ENCODE results near the gene GSTCD. TPM values are rescaled to one million over a fixed set of nuclear protein-coding genes. Genes with fewer than 3 reads are reported as not detected.

Gene GSTCD
- total and polyA plus RNA-seq, 2 donors (not counting 1 experiment from before 2014, with no cell fraction given) = 5.0 to 13.2 TPM

DNA sequence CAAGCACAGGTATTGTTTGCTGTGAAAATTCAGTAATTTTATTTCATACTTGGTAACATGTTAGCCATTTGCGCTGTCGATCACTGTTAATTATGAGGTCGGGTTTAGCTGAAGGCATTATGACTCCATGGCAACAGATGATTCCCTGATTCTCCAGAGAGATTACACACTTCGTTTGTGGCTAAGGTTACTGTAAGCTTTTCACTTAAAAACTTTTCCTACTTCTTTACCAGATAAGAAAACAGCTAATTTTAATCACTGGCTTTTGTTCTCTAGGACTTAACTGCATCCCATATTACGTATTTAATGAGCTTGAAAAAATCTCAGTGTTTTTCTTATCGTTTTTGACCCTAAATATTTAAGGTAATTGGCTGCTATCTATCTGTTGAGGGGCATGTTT, 2.1 kb downstream of the GSTCD start:
- Histone ChIP-seq H4K20me1 (ENCODE audit: control insufficient read depth, insufficient read depth, low read length, poor library complexity, severe bottlenecking) (no peaks in the 10 kb centered on the region), H3K27me3 (replicated peaks in 1 of 4; ENCODE audit: control extremely low read depth in 1 of 4, control insufficient read depth in 3 of 4, insufficient read depth in 4 of 4, low read length in 3 of 4) (no peaks in the 10 kb centered on the region), H3K4me2 (replicated peaks; ENCODE audit: low read depth, low read length, poor library complexity, severe bottlenecking) (no peak overlapping the region), H3K9me3 (ENCODE audit: control extremely low read depth in 1 of 3, control insufficient read depth in 2 of 3, insufficient read depth in 1 of 3, low read length in 2 of 3) (no peaks in the 10 kb centered on the region), H2AFZ (ENCODE audit: insufficient read depth, low read depth, low read length, poor library complexity, severe bottlenecking) (no peak overlapping the region), H3K4me3 (ENCODE audit: control extremely low read depth in 1 of 5, extremely low read depth in 1 of 5, insufficient read depth in 1 of 5, low read depth in 2 of 5, low read length in 4 of 5) (no peak overlapping the region), H3K36me3 (replicated peaks in 1 of 2; ENCODE audit: control extremely low read depth in 1 of 2, control insufficient read depth in 1 of 2, extremely low read depth in 1 of 2, insufficient read depth in 2 of 2, low read length in 1 of 2) (no peaks in the 10 kb centered on the region), H3K4me1 (ENCODE audit: control insufficient read depth in 2 of 2, insufficient read depth in 2 of 2, low read length in 2 of 2) (peaks cover 25 to 27% of the 10 kb centered on the region in 2 donors), H3K27ac (ENCODE audit: low read length in 2 of 2) (no peak overlapping the region), H3K9ac (ENCODE audit: low read length) (no peak overlapping the region), H3K79me2 (ENCODE audit: control insufficient read depth, insufficient read depth, low read length) (peaks cover 54% of the 10 kb centered on the region)
- no peaks in the 10 kb centered on the region for H3K9me3 Mint-ChIP-seq (ENCODE audit: insufficient read depth)
- H3K27ac Mint-ChIP-seq = no peak overlapping the region
- H3K27me3 Mint-ChIP-seq = no peaks in the 10 kb centered on the region
- DNase-seq = no peak
- TF ChIP-seq, protein P1, sequence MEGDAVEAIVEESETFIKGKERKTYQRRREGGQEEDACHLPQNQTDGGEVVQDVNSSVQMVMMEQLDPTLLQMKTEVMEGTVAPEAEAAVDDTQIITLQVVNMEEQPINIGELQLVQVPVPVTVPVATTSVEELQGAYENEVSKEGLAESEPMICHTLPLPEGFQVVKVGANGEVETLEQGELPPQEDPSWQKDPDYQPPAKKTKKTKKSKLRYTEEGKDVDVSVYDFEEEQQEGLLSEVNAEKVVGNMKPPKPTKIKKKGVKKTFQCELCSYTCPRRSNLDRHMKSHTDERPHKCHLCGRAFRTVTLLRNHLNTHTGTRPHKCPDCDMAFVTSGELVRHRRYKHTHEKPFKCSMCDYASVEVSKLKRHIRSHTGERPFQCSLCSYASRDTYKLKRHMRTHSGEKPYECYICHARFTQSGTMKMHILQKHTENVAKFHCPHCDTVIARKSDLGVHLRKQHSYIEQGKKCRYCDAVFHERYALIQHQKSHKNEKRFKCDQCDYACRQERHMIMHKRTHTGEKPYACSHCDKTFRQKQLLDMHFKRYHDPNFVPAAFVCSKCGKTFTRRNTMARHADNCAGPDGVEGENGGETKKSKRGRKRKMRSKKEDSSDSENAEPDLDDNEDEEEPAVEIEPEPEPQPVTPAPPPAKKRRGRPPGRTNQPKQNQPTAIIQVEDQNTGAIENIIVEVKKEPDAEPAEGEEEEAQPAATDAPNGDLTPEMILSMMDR (IDR thresholded peaks at IDR 0.05) = no peak
- no peak for TF ChIP-seq EZH2 (IDR thresholded peaks at IDR 0.05; ENCODE audit: borderline replicate concordance, insufficient read depth, low read depth, low read length, poor library complexity, severe bottlenecking)
- intact Hi-C loops (cut with micrococcal nuclease) = no loop called here
- 100% methylated on average over 1 of the region's 6 CpGs for WGBS (ENCODE audit: insufficient coverage)
- no peak for ATAC-seq (ENCODE audit: low read depth)
- no peak overlapping the region for H3K4me3 Mint-ChIP-seq
- peaks cover 46% of the 10 kb centered on the region for H3K4me1 Mint-ChIP-seq
- ChIA-PET CTCF (interaction anchor here (0.7 to 1.2 kb wide), 2 partner anchors 67 to 237 kb away, joined by 3 to 4 read pairs; partner anchors contain the start of gene PPA2), POLR2A (interaction anchor here (0.7 kb wide), 1 partner anchor 189 kb away, joined by 5 read pairs; no protein-coding TSS in a partner anchor)

DNA sequence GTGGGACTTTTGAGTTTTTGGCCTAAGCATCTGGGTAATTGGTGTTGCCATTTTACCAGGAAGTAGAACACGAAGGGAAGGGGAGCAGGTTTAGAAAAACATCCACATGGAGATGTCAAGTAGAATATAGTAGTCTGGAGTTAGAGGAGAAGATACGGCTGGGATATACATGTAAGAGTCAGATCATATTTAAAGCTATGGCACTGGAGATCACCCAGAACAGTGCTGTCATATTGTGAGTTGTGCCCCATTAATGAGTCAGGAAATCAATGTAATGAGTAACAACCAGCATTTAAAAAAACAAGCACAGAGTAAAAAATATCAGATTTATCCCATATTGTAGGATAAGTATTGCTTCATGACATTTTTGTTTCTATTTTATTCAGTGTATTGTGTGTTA, 4.2 kb downstream of the GSTCD start:
- H3K27me3 Mint-ChIP-seq = no peaks in the 10 kb centered on the region
- no peak overlapping the region for H3K9ac ChIP-seq (ENCODE audit: low read length)
- no peaks in the 10 kb centered on the region for H3K9me3 Mint-ChIP-seq (ENCODE audit: insufficient read depth)
- no peak for TF ChIP-seq EZH2 (IDR thresholded peaks at IDR 0.05; ENCODE audit: borderline replicate concordance, insufficient read depth, low read depth, low read length, poor library complexity, severe bottlenecking)
- TF ChIP-seq, protein P1 (IDR thresholded peaks at IDR 0.05) = no peak
- CTCF ChIA-PET = interaction anchor here (1.0 kb wide), 1 partner anchor 239 kb away, joined by 3 read pairs; the partner anchor contains the start of gene PPA2
- no peaks in the 10 kb centered on the region for H3K9me3 ChIP-seq (ENCODE audit: control extremely low read depth in 1 of 3, control insufficient read depth in 2 of 3, insufficient read depth in 1 of 3, low read length in 2 of 3)
- POLR2A ChIA-PET = no interaction called here
- 92% methylated on average over 2 of the region's 2 CpGs for WGBS (ENCODE audit: insufficient coverage)
- peaks cover 33% of the 10 kb centered on the region for H3K4me1 Mint-ChIP-seq
- H3K27me3 ChIP-seq (replicated peaks in 1 of 4; ENCODE audit: control extremely low read depth in 1 of 4, control insufficient read depth in 3 of 4, insufficient read depth in 4 of 4, low read length in 3 of 4) = no peaks in the 10 kb centered on the region
- no peak overlapping the region for H3K4me3 Mint-ChIP-seq
- H3K79me2 ChIP-seq (ENCODE audit: control insufficient read depth, insufficient read depth, low read length) = peaks cover 38% of the 10 kb centered on the region
- H3K4me3 ChIP-seq (ENCODE audit: control extremely low read depth in 1 of 5, extremely low read depth in 1 of 5, insufficient read depth in 1 of 5, low read depth in 2 of 5, low read length in 4 of 5) = no peak overlapping the region
- H2AFZ ChIP-seq (ENCODE audit: insufficient read depth, low read depth, low read length, poor library complexity, severe bottlenecking) = no peak overlapping the region
- intact Hi-C loops (cut with micrococcal nuclease) = no loop called here
- H3K4me2 ChIP-seq (replicated peaks; ENCODE audit: low read depth, low read length, poor library complexity, severe bottlenecking) = no peak overlapping the region
- DNase-seq = no peak
- ATAC-seq (ENCODE audit: low read depth) = no peak
- H3K27ac ChIP-seq (ENCODE audit: low read length in 2 of 2) = no peak overlapping the region
- H3K4me1 ChIP-seq (ENCODE audit: control insufficient read depth in 2 of 2, insufficient read depth in 2 of 2, low read length in 2 of 2) = peaks cover 19 to 21% of the 10 kb centered on the region in 2 donors
- no peaks in the 10 kb centered on the region for H4K20me1 ChIP-seq (ENCODE audit: control insufficient read depth, insufficient read depth, low read length, poor library complexity, severe bottlenecking)
- no peaks in the 10 kb centered on the region for H3K36me3 ChIP-seq (replicated peaks in 1 of 2; ENCODE audit: control extremely low read depth in 1 of 2, control insufficient read depth in 1 of 2, extremely low read depth in 1 of 2, insufficient read depth in 2 of 2, low read length in 1 of 2)
- peak overlapping the region; percentile 23 for H3K27ac Mint-ChIP-seq

Measured in B cell (primary cell).